ENCODE measurements around the gene COASY.
A peak's percentile ranks its signal among the peaks of the same experiment; 100 is the strongest.
"Not testable (repeated sequence)": the region's sequence is repeated elsewhere in the genome, so short reads cannot be mapped to it uniquely, and the experiment has no call there.

Gene COASY

GRCh38 chr17:42531455-42532354 lies 30.2 kb upstream of the COASY start:
- DNase-seq (ENCODE audit: low read depth in 4 of 4, low spot score in 1 of 4): no peak

- DNase-seq (ENCODE audit: low read depth in 4 of 4, low spot score in 1 of 4): no peak
Measured at GRCh38 chr17:42535155-42536047, 26.5 kb upstream of the COASY start.

GRCh38 chr17:42536048-42536371 lies 25.9 kb upstream of the COASY start, which contains the start of gene NAGLU:
NAGLU (plus strand) TSS chr17:42536241; CDS start chr17:42536273, 32 bp downstream.
- peak; percentile 60 to 87 (median 72) for DNase-seq (ENCODE audit: low read depth in 4 of 4, low spot score in 1 of 4)

GRCh38 chr17:42536372-42537155 lies 25.4 kb upstream of the COASY start:
- DNase-seq (ENCODE audit: low read depth in 4 of 4, low spot score in 1 of 4): peak; percentile 51 to 74 (median 64)

GRCh38 chr17:42537156-42537805 lies 24.7 kb upstream of the COASY start:
- no peak for DNase-seq (ENCODE audit: low read depth in 4 of 4, low spot score in 1 of 4)

GRCh38 chr17:42537826-42538451 lies 24.0 kb upstream of the COASY start:
- DNase-seq (ENCODE audit: low read depth in 4 of 4, low spot score in 1 of 4): no peak

- DNase-seq (ENCODE audit: low read depth in 4 of 4, low spot score in 1 of 4): no peak
Measured at GRCh38 chr17:42538482-42538881, 23.5 kb upstream of the COASY start.

GRCh38 chr17:42540558-42540957 lies 21.4 kb upstream of the COASY start:
- not testable (repeated sequence) for DNase-seq (ENCODE audit: low read depth in 4 of 4, low spot score in 1 of 4)

- DNase-seq (ENCODE audit: low read depth in 4 of 4, low spot score in 1 of 4): no peak
Measured at GRCh38 chr17:42541041-42541833, 20.7 kb upstream of the COASY start.

GRCh38 chr17:42543190-42544079 lies 18.5 kb upstream of the COASY start:
- no peak for DNase-seq (ENCODE audit: low read depth in 4 of 4, low spot score in 1 of 4)

GRCh38 chr17:42544874-42545283 lies 17.1 kb upstream of the COASY start:
- DNase-seq (ENCODE audit: low read depth in 4 of 4, low spot score in 1 of 4): no peak

GRCh38 chr17:42545755-42546505 lies 16.0 kb upstream of the COASY start:
- not testable (repeated sequence) for DNase-seq (ENCODE audit: low read depth in 4 of 4, low spot score in 1 of 4)

- DNase-seq (ENCODE audit: low read depth in 4 of 4, low spot score in 1 of 4): no peak
Measured at GRCh38 chr17:42547001-42547461, 14.9 kb upstream of the COASY start.

- no peak for DNase-seq (ENCODE audit: low read depth in 4 of 4, low spot score in 1 of 4)
Measured at GRCh38 chr17:42547698-42548069, 14.3 kb upstream of the COASY start.

GRCh38 chr17:42548070-42548837 lies 13.7 kb upstream of the COASY start:
- peak in 3 of 4 experiments; percentile 58 to 71 (median 65) for DNase-seq (ENCODE audit: low read depth in 4 of 4, low spot score in 1 of 4)

- DNase-seq (ENCODE audit: low read depth in 4 of 4, low spot score in 1 of 4): no peak
Measured at GRCh38 chr17:42548993-42549755, 12.8 kb upstream of the COASY start.
